ENCODE results near the gene MRM3.
"Not testable (repeated sequence)": the region's sequence is repeated elsewhere in the genome, so short reads cannot be mapped to it uniquely, and the experiment has no call there.

MRM3 gene

GRCh38 chr17:778096-778495 lies 4.1 kb upstream of the MRM3 start:
- H3K79me2 ChIP-seq (ENCODE audit: insufficient read depth, low read length), result peaks cover 25% of the 10 kb centered on the region
- no peak overlapping the region for H3K27ac ChIP-seq (ENCODE audit: low read depth, low read length, poor library complexity, severe bottlenecking)
- no peaks in the 10 kb centered on the region for H3F3A ChIP-seq (ENCODE audit: insufficient read depth, low read length)
- no peak overlapping the region for H2AFZ ChIP-seq (ENCODE audit: low read length)
- H3K4me1 ChIP-seq (ENCODE audit: insufficient read depth, low read length, severe bottlenecking), result peaks cover 17% of the 10 kb centered on the region
- H3K9me3 ChIP-seq (ENCODE audit: low read length), result no peaks in the 10 kb centered on the region
- peaks cover 57% of the 10 kb centered on the region for H3K36me3 ChIP-seq (ENCODE audit: insufficient read depth, low read length)
- TF ChIP-seq EZH2 (IDR thresholded peaks at IDR 0.05; ENCODE audit: borderline replicate concordance, low read length), result no peak
- no peak for TF ChIP-seq CTCF (IDR thresholded peaks at IDR 0.05; ENCODE audit: low read length)
- no peak overlapping the region for H3K4me3 ChIP-seq (ENCODE audit: low read depth, low read length, poor library complexity, severe bottlenecking)
- no peaks in the 10 kb centered on the region for H3K27me3 ChIP-seq (ENCODE audit: insufficient read depth, low read length)
- H4K20me1 ChIP-seq (ENCODE audit: insufficient read depth, low read length), result no peaks in the 10 kb centered on the region
- no peak overlapping the region for H3K9ac ChIP-seq (ENCODE audit: low read length)
- H3K9me2 ChIP-seq (ENCODE audit: low read depth, low read length), result no peaks in the 10 kb centered on the region
- H3K4me2 ChIP-seq (ENCODE audit: low read length), result no peak overlapping the region

DNA sequence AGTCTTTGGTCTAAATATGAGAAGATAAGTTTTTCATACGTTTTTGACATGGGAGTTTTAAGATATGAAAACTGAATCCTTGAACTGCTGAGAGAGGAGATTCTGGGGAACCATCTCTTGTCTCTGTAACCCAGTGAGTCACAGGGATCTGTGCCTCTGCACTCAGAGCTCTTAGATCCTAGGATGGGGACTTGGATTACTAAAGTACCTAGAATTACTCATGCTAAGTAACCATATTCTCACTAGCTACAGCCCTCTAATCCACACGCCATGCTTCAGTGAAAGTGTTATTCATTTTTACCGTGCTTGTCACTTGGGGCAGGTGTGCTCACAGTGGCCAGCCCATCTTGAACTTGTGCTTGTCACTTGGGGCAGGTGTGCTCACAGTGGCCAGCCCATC lies 2.0 kb downstream of the MRM3 start:
- peak overlapping the region; percentile 80 for H3K4me3 ChIP-seq (ENCODE audit: low read depth, low read length, poor library complexity, severe bottlenecking)

GRCh38 chr17:785901-786300 lies 3.7 kb downstream of the MRM3 start:
- H3K9ac ChIP-seq (ENCODE audit: low read length); H3K27me3 ChIP-seq (ENCODE audit: insufficient read depth, low read length); H3K9me2 ChIP-seq (ENCODE audit: low read depth, low read length); H4K20me1 ChIP-seq (ENCODE audit: insufficient read depth, low read length); H3K4me2 ChIP-seq (ENCODE audit: low read length); H3F3A ChIP-seq (ENCODE audit: insufficient read depth, low read length); H3K9me3 ChIP-seq (ENCODE audit: low read length); H3K4me3 ChIP-seq (ENCODE audit: low read depth, low read length, poor library complexity, severe bottlenecking); H2AFZ ChIP-seq (ENCODE audit: low read length); H3K27ac ChIP-seq (ENCODE audit: low read depth, low read length, poor library complexity, severe bottlenecking): not testable (repeated sequence)
- H3K79me2 ChIP-seq (ENCODE audit: insufficient read depth, low read length), result peaks cover 38% of the 10 kb centered on the region
- peaks cover 67% of the 10 kb centered on the region for H3K36me3 ChIP-seq (ENCODE audit: insufficient read depth, low read length)
- peaks cover 30% of the 10 kb centered on the region for H3K4me1 ChIP-seq (ENCODE audit: insufficient read depth, low read length, severe bottlenecking)

More for the DNA sequence above, 2.0 kb downstream of the MRM3 start:
- Histone ChIP-seq H3K9me2 (ENCODE audit: low read depth, low read length) (no peaks in the 10 kb centered on the region), H4K20me1 (ENCODE audit: insufficient read depth, low read length) (no peaks in the 10 kb centered on the region), H3K36me3 (ENCODE audit: insufficient read depth, low read length) (peaks cover 55% of the 10 kb centered on the region), H3F3A (ENCODE audit: insufficient read depth, low read length) (no peaks in the 10 kb centered on the region), H2AFZ (ENCODE audit: low read length) (no peak overlapping the region), H3K27me3 (ENCODE audit: insufficient read depth, low read length) (no peaks in the 10 kb centered on the region), H3K9ac (ENCODE audit: low read length) (peak overlapping the region; percentile 39; the same call in 1 of the 2 replicates), H3K27ac (ENCODE audit: low read depth, low read length, poor library complexity, severe bottlenecking) (no peak overlapping the region), H3K4me2 (ENCODE audit: low read length) (peak overlapping the region; percentile 95), H3K9me3 (ENCODE audit: low read length) (no peaks in the 10 kb centered on the region), H3K79me2 (ENCODE audit: insufficient read depth, low read length) (peaks cover 47% of the 10 kb centered on the region), H3K4me1 (ENCODE audit: insufficient read depth, low read length, severe bottlenecking) (peaks cover 32% of the 10 kb centered on the region)
- TF ChIP-seq EZH2 (IDR thresholded peaks at IDR 0.05; ENCODE audit: borderline replicate concordance, low read length) (no peak), CTCF (IDR thresholded peaks at IDR 0.05; ENCODE audit: low read length) (no peak)

DNA sequence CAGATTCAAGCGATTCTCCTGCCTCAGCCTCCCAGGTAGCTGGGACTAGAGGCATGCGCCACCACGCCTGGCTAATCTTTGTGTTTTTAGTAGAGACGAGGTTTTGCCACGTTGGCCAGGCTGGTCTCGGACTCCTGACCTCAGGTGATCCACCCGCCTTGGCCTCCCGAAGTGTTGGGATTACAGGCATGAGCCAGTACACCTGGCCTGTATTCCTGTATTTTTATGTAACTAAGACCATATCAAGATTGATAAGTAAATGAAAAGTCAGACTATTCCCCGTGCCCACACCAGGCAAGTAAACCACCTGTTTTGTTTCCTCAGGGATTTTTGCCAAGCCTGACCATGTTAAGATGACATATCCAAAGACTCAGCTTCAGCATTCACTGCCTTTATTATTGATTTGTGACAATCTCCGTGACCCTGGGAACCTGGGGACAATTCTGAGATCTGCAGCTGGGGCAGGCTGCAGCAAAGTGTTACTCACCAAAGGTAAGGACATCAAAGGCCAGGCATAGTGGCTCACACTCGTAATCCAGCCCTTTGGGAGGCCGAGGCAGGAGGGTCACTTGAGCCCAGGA lies 5.6 kb downstream of the MRM3 start:
- H3K4me1 ChIP-seq (ENCODE audit: insufficient read depth, low read length, severe bottlenecking), result peaks cover 24% of the 10 kb centered on the region
- H4K20me1 ChIP-seq (ENCODE audit: insufficient read depth, low read length), result no peaks in the 10 kb centered on the region
- no peaks in the 10 kb centered on the region for H3K27me3 ChIP-seq (ENCODE audit: insufficient read depth, low read length)
- H3K27ac ChIP-seq (ENCODE audit: low read depth, low read length, poor library complexity, severe bottlenecking), result no peak overlapping the region
- H3K79me2 ChIP-seq (ENCODE audit: insufficient read depth, low read length), result peaks cover 26% of the 10 kb centered on the region
- no peak overlapping the region for H2AFZ ChIP-seq (ENCODE audit: low read length)
- no peaks in the 10 kb centered on the region for H3F3A ChIP-seq (ENCODE audit: insufficient read depth, low read length)
- no peak overlapping the region for H3K4me2 ChIP-seq (ENCODE audit: low read length)
- H3K4me3 ChIP-seq (ENCODE audit: low read depth, low read length, poor library complexity, severe bottlenecking), result no peak overlapping the region
- H3K36me3 ChIP-seq (ENCODE audit: insufficient read depth, low read length), result peaks cover 85% of the 10 kb centered on the region
- H3K9me3 ChIP-seq (ENCODE audit: low read length), result no peaks in the 10 kb centered on the region
- TF ChIP-seq EZH2 (IDR thresholded peaks at IDR 0.05; ENCODE audit: borderline replicate concordance, low read length), result no peak
- no peak for TF ChIP-seq CTCF (IDR thresholded peaks at IDR 0.05; ENCODE audit: low read length)
- H3K9me2 ChIP-seq (ENCODE audit: low read depth, low read length), result no peaks in the 10 kb centered on the region
- no peak overlapping the region for H3K9ac ChIP-seq (ENCODE audit: low read length)

Data from OCI-LY1 (cell line).